Body of pancreas (tissue), 4 donors: Measurements from ENCODE around the gene SLC6A7. TPM values are rescaled to one million over a fixed set of nuclear protein-coding genes. Genes with fewer than 3 reads are reported as not detected.

Experiments
- ATAC-seq: fragments of 150-250 bp; one replicate; pipeline ENCODE4 v1.9.1; 2016
- DNase-seq, 4 donors: peaks; one replicate each; pipeline ENCODE4 v3.0.0-alpha.2; 2019
- H3K27ac ChIP-seq, 4 donors: fragments of 200-600 bp; sonication (generic); 1 replicate in 3 of 4; 2 replicates in 1 of 4; pipeline versions ENCODE4 v1.5.1 to v1.6.1; 2016 to 2019; ENCODE audit warnings: mild to moderate bottlenecking in 1 of 4, mixed read lengths in 1 of 4, moderate library complexity in 1 of 4
- H3K27me3 ChIP-seq, 2 donors: fragments of 200-600 bp; sonication (generic); one replicate each; pipeline ENCODE4 v1.6.0; 2016; ENCODE audit warnings: mild to moderate bottlenecking in 1 of 2
- H3K36me3 ChIP-seq, 2 donors: fragments of 200-600 bp; sonication (generic); replicated peaks in 1 of 2; 2 replicates each; pipeline ENCODE4 v1.5.1; 2016; ENCODE audit warnings: low read depth in 2 of 2; ENCODE audit not compliant: insufficient read depth in 1 of 2
- H3K4me1 ChIP-seq: fragments of 200-600 bp; sonication (generic); one replicate; pipeline ENCODE4 v1.6.0; 2016
- H3K4me3 ChIP-seq, 2 donors: fragments of 200-600 bp; sonication (generic); 1 replicate in 1 of 2; 2 replicates in 1 of 2; pipeline ENCODE4 v1.5.1; 2016 to 2019
- H3K9me3 ChIP-seq, 3 donors: fragments of 200-600 bp; sonication (generic); 1 replicate in 2 of 3; 2 replicates in 1 of 3; pipeline ENCODE4 v1.5.1; 2016
- CTCF ChIP-seq, 7 experiments: fragments of 450-650 bp in 4 of 7; fragments of 200-600 bp in 3 of 7; sonication (generic) in 3 of 7; IDR thresholded peaks; one replicate each; pipeline ENCODE4 v1.5.1; 2016 to 2019; ENCODE audit warnings: antibody characterized with exemption in 7 of 7
- POLR2A ChIP-seq, 3 donors: fragments of 450-650 bp; IDR thresholded peaks; one replicate each; pipeline ENCODE4 v1.6.1; 2016; ENCODE audit warnings: antibody characterized with exemption in 3 of 3, mild to moderate bottlenecking in 2 of 3
- WGBS, 2 donors: methylation state at CpG; one replicate each; pipeline ENCODE4 v1.1.5; 2017; 5-methylcytosine and 5-hydroxymethylcytosine counted together
- intact Hi-C: fragments of 100-400 bp; cut with DNase I; formaldehyde crosslinking; loops from one replicate; pipeline ENCODE4 v1.15.1; 2023
- total RNA-seq, 2 donors: library from RNA; depleted of rRNA; stranded (reverse); fragments of >200 nt; gene quantifications; one replicate each; pipeline ENCODE4 v1.1.0, GENCODE V29; 2016

Gene SLC6A7
- total RNA-seq, 2 donors from 2014 or later: not detected

GRCh38 chr5:150210644-150211043 lies 20.8 kb downstream of the SLC6A7 start:
- WGBS, 2 donors: 81% methylated on average over 6 of the region's 6 CpGs; no CpG with 5 or more reads in 1 of the 2 donors
- intact Hi-C loops: loop anchor here (5.0 kb wide), 1 partner anchor 43 kb away; the partner anchor contains the start of gene CDX1
- H3K4me1 ChIP-seq: no peaks in the 10 kb centered on the region
- H3K4me3 ChIP-seq: no peak overlapping the region
- no peaks in the 10 kb centered on the region for H3K27me3 ChIP-seq
- no peak for TF ChIP-seq POLR2A (IDR thresholded peaks at IDR 0.05)
- TF ChIP-seq CTCF (IDR thresholded peaks at IDR 0.05): no peak
- H3K36me3 ChIP-seq: no peaks in the 10 kb centered on the region
- no peak overlapping the region for H3K27ac ChIP-seq
- ATAC-seq: no peak
- no peaks in the 10 kb centered on the region for H3K9me3 ChIP-seq
- DNase-seq: no peak

- no peaks in the 10 kb centered on the region for H3K36me3 ChIP-seq
- no peaks in the 10 kb centered on the region for H3K27me3 ChIP-seq
- H3K4me1 ChIP-seq: no peaks in the 10 kb centered on the region
- no peak overlapping the region for H3K27ac ChIP-seq
- WGBS, 2 donors: 54 to 62% methylated on average over 13 to 15 of the region's 15 CpGs
- intact Hi-C loops: loop anchor here (5.0 kb wide), 1 partner anchor 44 kb away; the partner anchor contains the start of gene CDX1
- ATAC-seq (no peak), DNase-seq (peak in 1 of 4 donors; percentile 44)
- H3K9me3 ChIP-seq: no peaks in the 10 kb centered on the region
- TF ChIP-seq POLR2A (IDR thresholded peaks at IDR 0.05) (no peak), CTCF (IDR thresholded peaks at IDR 0.05) (peak in 1 of 7 experiments; percentile 2)
- H3K4me3 ChIP-seq: no peak overlapping the region
Measured at GRCh38 chr5:150211156-150212030, 21.5 kb downstream of the SLC6A7 start.

GRCh38 chr5:150213530-150213929 lies 23.7 kb downstream of the SLC6A7 start:
- WGBS, 2 donors: 78 to 86% methylated on average over 6 of the region's 6 CpGs
- no peak overlapping the region for H3K4me3 ChIP-seq
- TF ChIP-seq POLR2A (IDR thresholded peaks at IDR 0.05) (no peak), CTCF (IDR thresholded peaks at IDR 0.05) (no peak)
- DNase-seq: no peak
- H3K36me3 ChIP-seq: no peaks in the 10 kb centered on the region
- intact Hi-C loops: loop anchor here (5.0 kb wide), 1 partner anchor 46 kb away; the partner anchor contains the start of gene CDX1
- no peaks in the 10 kb centered on the region for H3K27me3 ChIP-seq
- no peak overlapping the region for H3K27ac ChIP-seq
- H3K4me1 ChIP-seq: no peaks in the 10 kb centered on the region
- no peaks in the 10 kb centered on the region for H3K9me3 ChIP-seq
- ATAC-seq: no peak

- intact Hi-C loops: loop anchor here (5.0 kb wide), 1 partner anchor 47 kb away; the partner anchor contains the start of gene CDX1
- no peak for ATAC-seq
- no peak for DNase-seq
- H3K4me1 ChIP-seq: no peaks in the 10 kb centered on the region
- no peaks in the 10 kb centered on the region for H3K27me3 ChIP-seq
- H3K9me3 ChIP-seq: no peaks in the 10 kb centered on the region
- 78 to 79% methylated on average over 5 to 6 of the region's 7 CpGs for WGBS, 2 donors
- H3K27ac ChIP-seq: no peak overlapping the region
- TF ChIP-seq POLR2A (IDR thresholded peaks at IDR 0.05): no peak
- TF ChIP-seq CTCF (IDR thresholded peaks at IDR 0.05): no peak
- H3K36me3 ChIP-seq: no peaks in the 10 kb centered on the region
- no peak overlapping the region for H3K4me3 ChIP-seq
Measured at GRCh38 chr5:150214289-150214688, 24.4 kb downstream of the SLC6A7 start.
